ENCODE results near the gene ZIC5.

Gene ZIC5

DNA sequence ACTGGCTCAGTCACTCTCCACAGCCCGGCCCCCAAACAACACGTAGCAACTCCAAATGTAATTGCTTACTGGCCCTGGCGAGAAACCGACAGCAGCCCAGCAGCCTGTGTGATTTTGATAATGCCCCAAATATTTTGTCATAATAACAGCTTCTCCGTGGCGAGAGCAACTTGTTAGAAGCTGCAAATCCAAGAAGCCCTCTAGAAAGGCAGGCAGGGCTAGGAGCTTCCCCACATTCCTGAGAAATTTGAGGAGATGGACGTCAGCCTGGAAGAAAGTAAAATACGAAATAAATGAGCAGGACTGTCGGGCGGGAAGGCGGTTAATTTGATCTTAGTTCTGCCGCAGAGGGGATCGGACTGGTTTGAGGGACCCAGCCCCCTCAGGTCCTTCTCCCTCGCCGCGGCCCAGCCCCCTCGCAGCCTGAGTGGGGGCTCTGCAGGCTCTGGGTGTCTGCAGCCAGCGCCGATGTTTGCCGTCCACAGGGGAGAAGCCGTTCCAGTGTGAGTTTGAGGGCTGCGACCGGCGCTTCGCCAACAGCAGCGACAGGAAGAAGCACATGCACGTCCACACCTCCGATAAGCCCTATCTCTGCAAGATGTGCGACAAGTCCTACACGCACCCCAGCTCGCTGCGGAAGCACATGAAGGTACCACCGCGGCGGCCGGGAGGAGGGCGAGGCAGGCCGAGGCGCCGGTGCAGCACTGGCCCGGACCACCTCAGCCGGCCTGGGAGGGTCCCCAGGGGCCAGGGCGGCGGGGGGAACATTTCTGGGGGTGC is 13.1 kb upstream of the ZIC5 start:
- Histone ChIP-seq H3K9me3 (ENCODE audit: control insufficient read depth, low read length) (no peaks in the 10 kb centered on the region), H3K27me3 (ENCODE audit: control insufficient read depth, insufficient read depth, low read length) (peaks cover 85% of the 10 kb centered on the region), H3K9ac (ENCODE audit: low read length) (no peak overlapping the region), H3K4me1 (ENCODE audit: control insufficient read depth, insufficient read depth, low read length) (peaks cover 17% of the 10 kb centered on the region), H3K4me3 (ENCODE audit: low read length) (no peak overlapping the region), H3K36me3 (ENCODE audit: control insufficient read depth, insufficient read depth, low read length) (no peaks in the 10 kb centered on the region)

DNA sequence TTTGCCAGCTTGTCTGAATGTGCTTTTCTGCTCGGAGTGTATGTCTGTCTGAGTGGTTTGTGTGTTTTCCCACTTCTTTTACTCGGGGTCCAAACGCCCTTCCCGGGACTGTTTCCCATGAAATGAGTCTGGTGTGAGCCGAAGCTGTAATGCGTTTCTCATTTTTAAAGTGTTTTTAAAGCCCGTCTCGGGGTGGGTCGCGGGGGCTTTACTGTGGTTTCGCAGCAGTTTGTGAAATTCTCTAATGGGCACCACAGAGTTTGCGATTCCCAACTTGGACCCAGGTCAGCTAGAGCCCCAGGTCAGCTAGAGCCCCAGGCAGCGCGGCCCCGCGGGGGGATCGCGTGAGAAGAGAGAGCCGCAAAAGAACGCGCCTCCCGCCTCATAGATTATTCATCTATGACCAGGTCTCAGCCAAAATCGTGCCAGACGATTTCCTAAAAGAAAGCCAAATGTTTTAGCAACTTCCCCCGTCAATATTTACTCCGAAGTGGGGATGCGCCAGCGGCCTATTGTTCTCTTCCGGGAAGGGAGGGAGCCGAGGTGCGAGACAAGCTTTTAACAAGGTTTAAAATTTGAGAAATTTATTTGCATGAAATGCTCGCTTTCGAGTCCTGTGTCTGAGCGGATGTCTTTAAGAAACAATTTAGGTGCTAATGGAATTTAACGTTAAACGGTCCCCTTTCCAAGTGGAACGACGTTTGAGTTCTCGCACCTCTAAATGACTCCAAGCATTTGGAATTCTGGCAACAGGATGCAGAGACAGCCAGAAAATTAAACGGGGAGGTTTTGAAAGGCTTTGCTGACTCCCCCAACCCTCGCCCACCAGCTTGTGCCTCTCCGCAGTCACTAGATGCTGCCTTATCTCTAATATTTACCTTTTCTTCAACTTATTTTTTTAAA is 12.2 kb upstream of the ZIC5 start:
- H3K9ac ChIP-seq (ENCODE audit: low read length) = no peak overlapping the region
- H3K4me3 ChIP-seq (ENCODE audit: low read length) = no peak overlapping the region

DNA sequence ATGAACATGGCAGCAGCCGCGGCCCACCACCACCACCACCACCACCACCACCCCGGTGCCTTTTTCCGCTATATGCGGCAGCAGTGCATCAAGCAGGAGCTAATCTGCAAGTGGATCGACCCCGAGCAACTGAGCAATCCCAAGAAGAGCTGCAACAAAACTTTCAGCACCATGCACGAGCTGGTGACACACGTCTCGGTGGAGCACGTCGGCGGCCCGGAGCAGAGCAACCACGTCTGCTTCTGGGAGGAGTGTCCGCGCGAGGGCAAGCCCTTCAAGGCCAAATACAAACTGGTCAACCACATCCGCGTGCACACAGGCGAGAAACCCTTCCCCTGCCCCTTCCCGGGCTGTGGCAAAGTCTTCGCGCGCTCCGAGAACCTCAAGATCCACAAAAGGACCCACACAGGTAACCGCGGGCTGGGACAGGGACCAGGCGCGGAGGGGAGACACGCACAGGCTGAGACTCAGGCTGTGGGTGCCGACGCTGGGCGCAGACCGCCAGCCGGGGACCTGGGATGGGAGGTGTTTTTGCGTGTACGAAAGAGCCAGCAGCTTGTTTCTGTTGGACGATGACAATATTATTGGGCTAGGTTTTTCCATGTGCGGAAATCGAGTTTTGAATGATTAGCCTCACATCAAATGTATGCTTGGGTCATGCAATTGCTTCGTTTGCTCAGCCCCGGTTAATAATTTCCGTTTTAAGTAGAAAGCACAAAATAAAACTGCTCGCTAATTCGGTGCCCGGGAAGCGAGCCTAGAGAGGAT is 11.3 kb upstream of the ZIC5 start:
- peaks cover 85% of the 10 kb centered on the region for H3K27me3 ChIP-seq (ENCODE audit: control insufficient read depth, insufficient read depth, low read length)
- H3K9ac ChIP-seq (ENCODE audit: low read length) = no peak overlapping the region
- no peaks in the 10 kb centered on the region for H3K9me3 ChIP-seq (ENCODE audit: control insufficient read depth, low read length)
- H3K36me3 ChIP-seq (ENCODE audit: control insufficient read depth, insufficient read depth, low read length) = no peaks in the 10 kb centered on the region
- H3K4me3 ChIP-seq (ENCODE audit: low read length) = no peak overlapping the region
- H3K4me1 ChIP-seq (ENCODE audit: control insufficient read depth, insufficient read depth, low read length) = peaks cover 13% of the 10 kb centered on the region

More for the DNA sequence above, 12.2 kb upstream of the ZIC5 start:
- Histone ChIP-seq H3K4me1 (ENCODE audit: control insufficient read depth, insufficient read depth, low read length) (peaks cover 13% of the 10 kb centered on the region), H3K27me3 (ENCODE audit: control insufficient read depth, insufficient read depth, low read length) (peaks cover 85% of the 10 kb centered on the region), H3K36me3 (ENCODE audit: control insufficient read depth, insufficient read depth, low read length) (no peaks in the 10 kb centered on the region), H3K9me3 (ENCODE audit: control insufficient read depth, low read length) (no peaks in the 10 kb centered on the region)

DNA sequence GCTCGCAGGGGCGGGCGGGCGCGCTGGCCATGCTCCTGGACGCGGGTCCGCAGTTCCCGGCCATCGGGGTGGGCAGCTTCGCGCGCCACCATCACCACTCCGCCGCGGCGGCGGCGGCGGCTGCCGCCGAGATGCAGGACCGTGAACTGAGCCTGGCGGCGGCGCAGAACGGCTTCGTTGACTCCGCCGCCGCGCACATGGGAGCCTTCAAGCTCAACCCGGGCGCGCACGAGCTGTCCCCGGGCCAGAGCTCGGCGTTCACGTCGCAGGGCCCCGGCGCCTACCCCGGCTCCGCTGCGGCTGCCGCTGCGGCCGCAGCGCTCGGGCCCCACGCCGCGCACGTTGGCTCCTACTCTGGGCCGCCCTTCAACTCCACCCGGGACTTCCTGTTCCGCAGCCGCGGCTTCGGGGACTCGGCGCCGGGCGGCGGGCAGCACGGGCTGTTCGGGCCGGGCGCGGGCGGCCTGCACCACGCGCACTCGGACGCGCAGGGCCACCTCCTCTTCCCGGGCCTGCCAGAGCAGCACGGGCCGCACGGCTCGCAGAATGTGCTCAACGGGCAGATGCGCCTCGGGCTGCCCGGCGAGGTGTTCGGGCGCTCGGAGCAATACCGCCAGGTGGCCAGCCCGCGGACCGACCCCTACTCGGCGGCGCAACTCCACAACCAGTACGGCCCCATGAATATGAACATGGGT is 10.6 kb upstream of the ZIC5 start:
- no peak overlapping the region for H3K9ac ChIP-seq (ENCODE audit: low read length)
- H3K4me3 ChIP-seq (ENCODE audit: low read length) = no peak overlapping the region
- peaks cover 85% of the 10 kb centered on the region for H3K27me3 ChIP-seq (ENCODE audit: control insufficient read depth, insufficient read depth, low read length)
- H3K36me3 ChIP-seq (ENCODE audit: control insufficient read depth, insufficient read depth, low read length) = no peaks in the 10 kb centered on the region
- peaks cover 13% of the 10 kb centered on the region for H3K4me1 ChIP-seq (ENCODE audit: control insufficient read depth, insufficient read depth, low read length)
- H3K9me3 ChIP-seq (ENCODE audit: control insufficient read depth, low read length) = no peaks in the 10 kb centered on the region

DNA sequence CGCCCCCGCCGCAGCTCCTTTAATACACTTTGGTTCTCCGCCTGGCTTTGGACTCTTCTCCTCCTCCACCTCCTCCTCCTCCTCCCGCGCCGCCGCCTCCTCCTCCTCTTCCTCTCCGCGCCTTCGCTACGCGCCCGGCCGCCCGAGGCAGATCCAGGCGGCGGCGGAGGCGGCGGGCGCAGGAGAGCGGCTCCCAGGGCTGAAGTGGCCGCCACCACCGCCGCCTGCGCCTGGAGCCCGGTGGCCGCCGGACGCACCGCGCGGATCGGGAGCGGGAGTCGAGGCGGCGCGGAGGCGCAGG is 10.1 kb upstream of the ZIC5 start, which contains the start of gene ZIC2:
Gene ZIC2 (plus strand): TSS at position 50 of the 301 bp plus-strand sequence. CDS start 281 bp downstream, outside the sequence.
- Histone ChIP-seq H3K36me3 (ENCODE audit: control insufficient read depth, insufficient read depth, low read length) (no peaks in the 10 kb centered on the region), H3K27me3 (ENCODE audit: control insufficient read depth, insufficient read depth, low read length) (peaks cover 85% of the 10 kb centered on the region), H3K4me1 (ENCODE audit: control insufficient read depth, insufficient read depth, low read length) (peaks cover 13% of the 10 kb centered on the region), H3K9me3 (ENCODE audit: control insufficient read depth, low read length) (no peaks in the 10 kb centered on the region), H3K4me3 (ENCODE audit: low read length) (no peak within 1 kb of the TSS), H3K9ac (ENCODE audit: low read length) (no peak within 1 kb of the TSS)

DNA sequence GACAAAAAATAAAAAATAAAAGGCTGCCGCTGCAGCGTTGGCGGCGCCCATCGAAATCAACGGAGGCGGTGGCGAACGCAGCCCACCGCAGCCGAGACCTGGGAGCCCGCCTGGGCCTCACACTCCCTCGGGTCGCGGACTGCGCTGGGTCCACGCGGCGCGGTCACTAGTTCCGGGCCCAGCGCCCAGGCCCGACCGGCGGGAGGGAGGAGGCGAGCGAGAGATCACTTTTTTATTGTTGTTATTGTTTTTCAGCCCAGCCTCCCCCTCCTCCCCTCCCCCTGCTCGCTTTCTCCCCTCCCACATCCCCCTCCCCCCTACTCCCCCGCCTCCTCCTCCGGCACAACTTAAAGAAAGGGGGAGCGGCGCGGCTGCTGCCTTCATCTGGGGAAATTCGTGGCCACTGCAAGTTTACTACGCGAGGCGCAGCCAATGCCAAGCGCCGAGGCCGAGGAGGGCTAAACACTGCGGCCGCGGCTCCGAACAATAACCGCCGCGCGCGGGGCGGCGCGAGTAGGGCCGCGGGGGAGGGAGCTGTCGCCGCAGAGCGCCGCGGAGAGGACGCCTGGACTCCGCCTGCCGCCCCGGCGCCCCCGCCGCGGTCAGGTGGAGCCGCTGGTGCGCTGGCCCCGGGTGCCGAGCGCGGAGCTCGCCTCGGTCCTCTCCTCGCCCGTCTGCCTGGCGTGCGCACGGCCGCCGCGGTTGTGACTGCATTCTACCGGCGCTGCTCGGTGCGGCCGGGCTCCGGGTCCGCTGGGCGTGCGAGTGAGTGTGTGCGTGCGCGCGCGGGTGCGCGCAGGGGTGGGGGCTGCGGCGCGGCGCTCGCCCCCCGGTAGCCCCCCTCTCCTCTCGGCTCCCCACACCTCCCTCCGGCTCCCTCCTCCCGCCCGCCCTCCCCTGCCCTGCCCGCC is 9.5 kb upstream of the ZIC5 start:
- Histone ChIP-seq H3K4me1 (ENCODE audit: control insufficient read depth, insufficient read depth, low read length) (peaks cover 13% of the 10 kb centered on the region), H3K27me3 (ENCODE audit: control insufficient read depth, insufficient read depth, low read length) (peaks cover 85% of the 10 kb centered on the region), H3K4me3 (ENCODE audit: low read length) (no peak overlapping the region)

DNA sequence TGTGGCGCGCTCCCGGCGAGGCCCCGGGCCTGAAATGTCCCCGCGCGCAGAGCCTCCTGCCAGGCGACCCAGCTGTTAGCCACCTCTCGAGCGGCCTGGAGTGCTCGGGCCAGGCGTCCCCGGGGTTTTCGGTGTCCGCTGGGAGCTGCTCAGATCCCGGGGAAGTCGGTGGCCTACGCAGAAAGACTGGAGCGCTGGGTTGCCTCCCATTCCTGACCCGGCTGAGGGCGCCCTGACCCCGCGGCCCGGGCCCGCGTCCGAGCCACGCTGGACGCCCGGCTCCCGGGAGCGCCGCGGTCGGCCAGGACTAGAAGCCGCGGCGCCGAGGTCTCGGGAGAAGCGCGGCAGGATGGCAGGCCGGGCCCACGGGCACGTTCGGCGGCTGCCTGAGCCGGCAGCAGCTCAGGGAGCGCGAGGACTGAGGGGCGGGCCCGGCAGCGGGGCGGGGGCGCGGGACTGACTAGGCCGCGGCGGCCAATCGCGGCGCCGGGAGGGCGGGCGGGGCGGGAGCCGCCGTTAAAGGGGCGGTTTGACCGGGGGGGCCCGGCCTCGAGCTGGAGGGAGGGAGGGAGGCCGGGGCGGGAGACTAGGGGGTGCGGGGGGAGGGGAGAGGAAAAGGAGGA is 8.7 kb upstream of the ZIC5 start:
- Histone ChIP-seq H3K36me3 (ENCODE audit: control insufficient read depth, insufficient read depth, low read length) (no peaks in the 10 kb centered on the region), H3K4me1 (ENCODE audit: control insufficient read depth, insufficient read depth, low read length) (peaks cover 13% of the 10 kb centered on the region), H3K9ac (ENCODE audit: low read length) (no peak overlapping the region), H3K27me3 (ENCODE audit: control insufficient read depth, insufficient read depth, low read length) (peaks cover 89% of the 10 kb centered on the region), H3K4me3 (ENCODE audit: low read length) (no peak overlapping the region), H3K9me3 (ENCODE audit: control insufficient read depth, low read length) (no peaks in the 10 kb centered on the region)

More for the DNA sequence above, 9.5 kb upstream of the ZIC5 start:
- Histone ChIP-seq H3K36me3 (ENCODE audit: control insufficient read depth, insufficient read depth, low read length) (no peaks in the 10 kb centered on the region), H3K9ac (ENCODE audit: low read length) (no peak overlapping the region), H3K9me3 (ENCODE audit: control insufficient read depth, low read length) (no peaks in the 10 kb centered on the region)

DNA sequence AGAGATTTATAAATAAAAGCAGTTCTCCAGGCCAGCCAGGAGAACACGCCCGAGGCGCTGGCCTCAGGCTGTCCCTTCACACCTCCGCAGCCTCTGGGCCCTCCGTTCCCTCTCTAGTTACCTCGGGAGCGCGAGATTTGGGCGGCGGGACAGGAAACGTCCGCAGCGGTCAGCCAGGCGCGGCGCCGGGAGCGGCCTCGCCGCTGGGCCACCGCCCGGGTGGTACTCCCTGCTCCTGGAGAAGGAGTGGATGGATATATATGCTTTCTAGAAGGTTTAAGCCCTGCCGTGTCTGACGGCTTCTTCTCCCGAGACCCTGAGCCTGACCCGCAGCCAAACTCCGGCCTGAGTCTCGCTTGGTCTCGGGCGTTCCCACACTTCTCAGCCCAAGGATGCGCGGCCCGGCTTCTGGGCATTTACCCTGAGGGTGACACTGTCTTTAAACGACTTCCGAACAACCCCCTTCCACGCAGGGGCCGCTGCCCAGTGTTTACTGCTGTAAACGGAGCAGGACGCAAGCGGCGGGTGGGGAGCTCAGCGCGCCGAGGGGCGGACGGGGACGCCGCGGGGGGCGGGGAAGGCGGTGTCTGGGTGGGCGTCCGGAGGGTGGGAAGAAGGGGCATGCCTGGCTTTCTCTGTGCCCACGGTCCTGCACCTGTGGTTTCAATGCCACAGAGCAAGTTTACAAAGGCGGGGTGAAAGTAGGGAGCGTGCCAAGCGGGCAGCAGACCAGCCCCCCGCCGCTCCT is 8.1 kb upstream of the ZIC5 start:
- Histone ChIP-seq H3K36me3 (ENCODE audit: control insufficient read depth, insufficient read depth, low read length) (no peaks in the 10 kb centered on the region), H3K4me1 (ENCODE audit: control insufficient read depth, insufficient read depth, low read length) (peaks cover 13% of the 10 kb centered on the region), H3K4me3 (ENCODE audit: low read length) (no peak overlapping the region), H3K9me3 (ENCODE audit: control insufficient read depth, low read length) (no peaks in the 10 kb centered on the region), H3K9ac (ENCODE audit: low read length) (no peak overlapping the region), H3K27me3 (ENCODE audit: control insufficient read depth, insufficient read depth, low read length) (peaks cover 90% of the 10 kb centered on the region)

DNA sequence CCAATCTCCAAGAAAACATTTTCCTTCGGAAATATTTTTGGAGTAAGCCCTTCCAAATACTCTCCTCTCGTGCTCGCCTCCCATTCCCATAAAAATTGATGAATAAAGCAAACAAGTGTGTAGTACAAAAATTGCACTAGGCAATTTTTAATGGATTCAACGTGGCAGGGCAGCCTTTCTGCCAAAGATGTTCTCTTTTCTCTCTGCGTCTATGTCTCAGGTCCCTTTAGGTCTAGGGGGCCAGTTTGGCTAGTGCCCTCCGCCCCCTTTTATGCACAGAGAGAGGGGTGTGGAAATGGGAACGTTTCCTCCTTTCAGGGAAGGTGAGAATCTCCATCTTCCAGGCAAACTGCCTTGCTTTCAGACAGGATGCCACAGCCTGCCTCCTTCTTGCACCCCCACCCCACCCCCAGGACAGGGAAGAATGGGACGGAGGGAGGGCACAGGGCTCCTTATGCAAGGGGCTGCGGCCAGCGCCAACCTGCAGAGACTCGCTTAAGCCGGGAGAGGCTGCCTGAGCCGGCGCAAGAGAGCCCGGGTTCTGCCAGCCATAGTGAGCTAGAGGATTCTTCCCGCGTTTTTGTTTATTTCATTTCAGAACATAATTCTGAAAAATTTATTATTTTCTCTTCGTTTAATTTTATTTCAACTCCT is 7.4 kb upstream of the ZIC5 start:
- peaks cover 90% of the 10 kb centered on the region for H3K27me3 ChIP-seq (ENCODE audit: control insufficient read depth, insufficient read depth, low read length)

More for the DNA sequence above, 7.4 kb upstream of the ZIC5 start:
- H3K4me3 ChIP-seq (ENCODE audit: low read length) = no peak overlapping the region
- no peaks in the 10 kb centered on the region for H3K36me3 ChIP-seq (ENCODE audit: control insufficient read depth, insufficient read depth, low read length)
- peaks cover 13% of the 10 kb centered on the region for H3K4me1 ChIP-seq (ENCODE audit: control insufficient read depth, insufficient read depth, low read length)
- no peaks in the 10 kb centered on the region for H3K9me3 ChIP-seq (ENCODE audit: control insufficient read depth, low read length)
- H3K9ac ChIP-seq (ENCODE audit: low read length) = no peak overlapping the region
